ENCODE measurements around the gene GMDS. TPM values are rescaled to one million over a fixed set of nuclear protein-coding genes. Genes with fewer than 3 reads are reported as not detected.

GMDS gene
- total and polyA plus RNA-seq, 2 of the 13 experiments (the other 11 are each of a cell fraction or from before 2014, with no cell fraction given), result 64.4 to 112 TPM

DNA sequence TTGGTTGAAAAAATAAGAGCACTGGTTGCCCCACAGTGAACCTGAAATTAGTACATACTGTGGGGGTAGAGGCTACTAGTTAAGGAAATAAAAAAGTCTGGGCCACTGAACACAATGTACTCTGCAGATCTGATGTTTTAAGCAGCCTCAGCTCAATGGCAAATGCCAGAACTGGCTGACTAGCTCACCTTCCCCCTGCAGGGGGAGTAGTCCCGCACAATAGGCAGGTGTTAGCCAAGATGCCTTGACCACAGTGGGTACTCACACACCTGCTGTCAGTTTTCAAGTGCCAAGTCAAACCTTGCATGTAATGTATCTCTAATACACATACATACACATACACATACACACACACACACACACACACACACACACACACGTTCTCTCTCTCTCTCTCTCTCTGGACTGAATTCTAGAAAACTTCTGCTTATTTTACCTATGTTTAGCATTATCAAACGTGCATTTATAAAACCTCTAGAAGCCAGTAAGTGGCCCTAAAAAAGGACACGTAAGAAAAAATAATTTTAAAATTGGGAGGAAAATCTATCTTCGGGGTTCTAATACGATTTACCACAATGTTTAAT, 36.1 kb downstream of the GMDS start (continued):
- TF ChIP-seq, protein P1, sequence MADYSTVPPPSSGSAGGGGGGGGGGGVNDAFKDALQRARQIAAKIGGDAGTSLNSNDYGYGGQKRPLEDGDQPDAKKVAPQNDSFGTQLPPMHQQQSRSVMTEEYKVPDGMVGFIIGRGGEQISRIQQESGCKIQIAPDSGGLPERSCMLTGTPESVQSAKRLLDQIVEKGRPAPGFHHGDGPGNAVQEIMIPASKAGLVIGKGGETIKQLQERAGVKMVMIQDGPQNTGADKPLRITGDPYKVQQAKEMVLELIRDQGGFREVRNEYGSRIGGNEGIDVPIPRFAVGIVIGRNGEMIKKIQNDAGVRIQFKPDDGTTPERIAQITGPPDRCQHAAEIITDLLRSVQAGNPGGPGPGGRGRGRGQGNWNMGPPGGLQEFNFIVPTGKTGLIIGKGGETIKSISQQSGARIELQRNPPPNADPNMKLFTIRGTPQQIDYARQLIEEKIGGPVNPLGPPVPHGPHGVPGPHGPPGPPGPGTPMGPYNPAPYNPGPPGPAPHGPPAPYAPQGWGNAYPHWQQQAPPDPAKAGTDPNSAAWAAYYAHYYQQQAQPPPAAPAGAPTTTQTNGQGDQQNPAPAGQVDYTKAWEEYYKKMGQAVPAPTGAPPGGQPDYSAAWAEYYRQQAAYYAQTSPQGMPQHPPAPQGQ (CRISPR knock-in tag; IDR thresholded peaks at IDR 0.05; ENCODE audit: borderline replicate concordance), result 0 out of 2 replicates have a peak, but pooled peaks have one; percentile 50
- TF ChIP-seq SAP130 (CRISPR knock-in tag; IDR thresholded peaks at IDR 0.05; ENCODE audit: low read depth) (peak; percentile 37; the same call in 1 of the 2 replicates), CEBPB (IDR thresholded peaks at IDR 0.05; ENCODE audit: borderline replicate concordance, low read depth, low read length) (0 out of 2 replicates have a peak, but pooled peaks have one; percentile 7), SPEN (CRISPR knock-in tag; IDR thresholded peaks at IDR 0.05; ENCODE audit: low read depth) (0 out of 2 replicates have a peak, but pooled peaks have one; percentile 40), KDM1A (CRISPR knock-in tag; IDR thresholded peaks at IDR 0.05) (0 out of 2 replicates have a peak, but pooled peaks have one; percentile 25), ZNF670 (CRISPR knock-in tag; IDR thresholded peaks at IDR 0.05; ENCODE audit: borderline replicate concordance) (no peak), ETV5 (CRISPR knock-in tag; IDR thresholded peaks at IDR 0.05; ENCODE audit: borderline replicate concordance) (peak; percentile 32; the same call in 1 of the 2 replicates), ZSCAN12 (CRISPR knock-in tag; IDR thresholded peaks at IDR 0.05) (no peak), KDM2A (CRISPR knock-in tag; IDR thresholded peaks at IDR 0.05; ENCODE audit: borderline replicate concordance, low read depth) (peak; percentile 63; the same call in 1 of the 2 replicates), ISX (CRISPR knock-in tag; conservative IDR thresholded peaks at IDR 0.05) (no peak), XRCC5 (optimal IDR thresholded peaks at IDR 0.05; ENCODE audit: low read length) (peak; percentile 76), ZEB1 (IDR thresholded peaks at IDR 0.05; ENCODE audit: insufficient replicate concordance, low read depth) (peak; percentile 39), GATAD1 (CRISPR knock-in tag; IDR thresholded peaks at IDR 0.05) (peak; percentile 20; the same call in 1 of the 2 replicates)
- TF ChIP-seq, protein P2, sequence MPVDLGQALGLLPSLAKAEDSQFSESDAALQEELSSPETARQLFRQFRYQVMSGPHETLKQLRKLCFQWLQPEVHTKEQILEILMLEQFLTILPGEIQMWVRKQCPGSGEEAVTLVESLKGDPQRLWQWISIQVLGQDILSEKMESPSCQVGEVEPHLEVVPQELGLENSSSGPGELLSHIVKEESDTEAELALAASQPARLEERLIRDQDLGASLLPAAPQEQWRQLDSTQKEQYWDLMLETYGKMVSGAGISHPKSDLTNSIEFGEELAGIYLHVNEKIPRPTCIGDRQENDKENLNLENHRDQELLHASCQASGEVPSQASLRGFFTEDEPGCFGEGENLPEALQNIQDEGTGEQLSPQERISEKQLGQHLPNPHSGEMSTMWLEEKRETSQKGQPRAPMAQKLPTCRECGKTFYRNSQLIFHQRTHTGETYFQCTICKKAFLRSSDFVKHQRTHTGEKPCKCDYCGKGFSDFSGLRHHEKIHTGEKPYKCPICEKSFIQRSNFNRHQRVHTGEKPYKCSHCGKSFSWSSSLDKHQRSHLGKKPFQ (CRISPR knock-in tag; IDR thresholded peaks at IDR 0.05; ENCODE audit: insufficient replicate concordance), result no peak
- TF ChIP-seq, protein P3, sequence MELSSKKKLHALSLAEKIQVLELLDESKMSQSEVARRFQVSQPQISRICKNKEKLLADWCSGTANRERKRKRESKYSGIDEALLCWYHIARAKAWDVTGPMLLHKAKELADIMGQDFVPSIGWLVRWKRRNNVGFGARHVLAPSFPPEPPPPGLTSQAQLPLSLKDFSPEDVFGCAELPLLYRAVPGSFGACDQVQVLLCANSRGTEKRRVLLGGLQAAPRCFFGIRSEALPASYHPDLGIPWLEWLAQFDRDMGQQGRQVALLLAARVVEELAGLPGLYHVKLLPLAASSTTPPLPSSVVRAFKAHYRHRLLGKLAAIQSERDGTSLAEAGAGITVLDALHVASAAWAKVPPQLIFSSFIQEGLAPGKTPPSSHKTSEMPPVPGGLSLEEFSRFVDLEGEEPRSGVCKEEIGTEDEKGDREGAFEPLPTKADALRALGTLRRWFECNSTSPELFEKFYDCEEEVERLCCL (CRISPR knock-in tag; IDR thresholded peaks at IDR 0.05; ENCODE audit: borderline replicate concordance), result no peak
- TF ChIP-seq, protein P4, sequence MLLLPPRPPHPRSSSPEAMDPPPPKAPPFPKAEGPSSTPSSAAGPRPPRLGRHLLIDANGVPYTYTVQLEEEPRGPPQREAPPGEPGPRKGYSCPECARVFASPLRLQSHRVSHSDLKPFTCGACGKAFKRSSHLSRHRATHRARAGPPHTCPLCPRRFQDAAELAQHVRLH (CRISPR knock-in tag; IDR thresholded peaks at IDR 0.05; ENCODE audit: borderline replicate concordance, low read depth), result 0 out of 2 replicates have a peak, but pooled peaks have one; percentile 25
- TF ChIP-seq, protein P5, sequence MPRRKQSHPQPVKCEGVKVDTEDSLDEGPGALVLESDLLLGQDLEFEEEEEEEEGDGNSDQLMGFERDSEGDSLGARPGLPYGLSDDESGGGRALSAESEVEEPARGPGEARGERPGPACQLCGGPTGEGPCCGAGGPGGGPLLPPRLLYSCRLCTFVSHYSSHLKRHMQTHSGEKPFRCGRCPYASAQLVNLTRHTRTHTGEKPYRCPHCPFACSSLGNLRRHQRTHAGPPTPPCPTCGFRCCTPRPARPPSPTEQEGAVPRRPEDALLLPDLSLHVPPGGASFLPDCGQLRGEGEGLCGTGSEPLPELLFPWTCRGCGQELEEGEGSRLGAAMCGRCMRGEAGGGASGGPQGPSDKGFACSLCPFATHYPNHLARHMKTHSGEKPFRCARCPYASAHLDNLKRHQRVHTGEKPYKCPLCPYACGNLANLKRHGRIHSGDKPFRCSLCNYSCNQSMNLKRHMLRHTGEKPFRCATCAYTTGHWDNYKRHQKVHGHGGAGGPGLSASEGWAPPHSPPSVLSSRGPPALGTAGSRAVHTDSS (CRISPR knock-in tag; conservative IDR thresholded peaks at IDR 0.05), result no peak
- TF ChIP-seq, protein P6, sequence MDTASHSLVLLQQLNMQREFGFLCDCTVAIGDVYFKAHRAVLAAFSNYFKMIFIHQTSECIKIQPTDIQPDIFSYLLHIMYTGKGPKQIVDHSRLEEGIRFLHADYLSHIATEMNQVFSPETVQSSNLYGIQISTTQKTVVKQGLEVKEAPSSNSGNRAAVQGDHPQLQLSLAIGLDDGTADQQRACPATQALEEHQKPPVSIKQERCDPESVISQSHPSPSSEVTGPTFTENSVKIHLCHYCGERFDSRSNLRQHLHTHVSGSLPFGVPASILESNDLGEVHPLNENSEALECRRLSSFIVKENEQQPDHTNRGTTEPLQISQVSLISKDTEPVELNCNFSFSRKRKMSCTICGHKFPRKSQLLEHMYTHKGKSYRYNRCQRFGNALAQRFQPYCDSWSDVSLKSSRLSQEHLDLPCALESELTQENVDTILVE (CRISPR knock-in tag; IDR thresholded peaks at IDR 0.05), result 0 out of 2 replicates have a peak, but pooled peaks have one; percentile 56
- TF ChIP-seq, protein P7, sequence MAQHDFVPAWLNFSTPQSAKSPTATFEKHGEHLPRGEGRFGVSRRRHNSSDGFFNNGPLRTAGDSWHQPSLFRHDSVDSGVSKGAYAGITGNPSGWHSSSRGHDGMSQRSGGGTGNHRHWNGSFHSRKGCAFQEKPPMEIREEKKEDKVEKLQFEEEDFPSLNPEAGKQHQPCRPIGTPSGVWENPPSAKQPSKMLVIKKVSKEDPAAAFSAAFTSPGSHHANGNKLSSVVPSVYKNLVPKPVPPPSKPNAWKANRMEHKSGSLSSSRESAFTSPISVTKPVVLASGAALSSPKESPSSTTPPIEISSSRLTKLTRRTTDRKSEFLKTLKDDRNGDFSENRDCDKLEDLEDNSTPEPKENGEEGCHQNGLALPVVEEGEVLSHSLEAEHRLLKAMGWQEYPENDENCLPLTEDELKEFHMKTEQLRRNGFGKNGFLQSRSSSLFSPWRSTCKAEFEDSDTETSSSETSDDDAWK (CRISPR knock-in tag; IDR thresholded peaks at IDR 0.05), result no peak
